Tongue (tissue), 2 donors: ENCODE results near the gene COPS8. TPM values are rescaled to one million over a fixed set of nuclear protein-coding genes. Genes with fewer than 3 reads are reported as not detected.

Source experiments
- DNase-seq: peaks from one replicate; pipeline ENCODE4 v3.0.0-alpha.2; 2015
- total RNA-seq: library from RNA; depleted of rRNA; stranded (reverse); fragments of >200 nt; gene quantifications from one replicate; pipeline ENCODE4 v1.2.3, GENCODE V29; 2014

The COPS8 gene
- total RNA-seq, 1 donor from 2014 or later = 105 TPM

- DNase-seq = no peak
Measured at GRCh38 chr2:237131749-237132533, 46.3 kb downstream of the COPS8 start.

GRCh38 chr2:237132799-237133198 lies 47.1 kb downstream of the COPS8 start:
- no peak for DNase-seq

DNA sequence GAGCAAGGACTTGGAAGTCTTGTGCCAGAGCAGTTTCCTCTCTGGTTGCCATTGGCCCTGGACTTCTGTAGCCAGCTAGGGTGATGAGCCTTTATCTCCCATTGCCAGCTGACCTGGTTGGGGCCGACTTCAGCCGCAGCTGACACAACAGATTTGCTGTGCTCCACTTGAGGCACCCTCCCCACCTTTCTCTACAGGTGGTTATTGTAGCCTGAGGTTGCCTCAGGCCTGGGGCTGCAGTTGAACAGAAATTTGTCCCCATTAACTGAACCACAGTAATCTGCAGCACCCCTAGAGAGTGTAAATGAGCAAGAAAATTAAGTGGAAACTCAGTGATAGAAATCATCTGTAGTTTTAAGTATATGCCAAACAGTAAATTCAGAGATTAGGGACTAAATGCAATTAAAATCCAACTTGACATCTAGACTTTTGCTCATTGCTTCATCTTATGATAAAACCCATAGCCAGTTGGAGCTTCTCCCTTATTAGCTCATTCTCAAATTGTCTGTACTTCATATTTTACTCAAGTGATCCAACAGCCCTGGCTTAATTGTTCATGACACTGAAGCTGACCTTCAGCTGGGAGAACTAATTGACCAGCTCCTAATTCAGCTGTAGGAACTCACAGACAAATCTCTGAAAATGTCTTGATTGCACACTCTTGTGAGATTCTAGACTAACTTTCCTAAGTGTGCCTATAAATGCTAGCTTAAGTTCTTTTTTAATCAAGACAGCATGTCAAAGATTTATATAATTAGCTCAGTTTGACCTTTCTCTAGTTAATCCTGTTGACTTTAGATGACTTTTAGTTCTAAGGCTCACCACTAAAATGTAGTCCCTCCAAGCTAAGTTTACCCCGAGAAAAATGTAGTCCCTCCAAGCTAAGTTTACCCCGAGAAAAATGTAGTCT lies 48.9 kb downstream of the COPS8 start:
- peak; percentile 6 for DNase-seq

DNA sequence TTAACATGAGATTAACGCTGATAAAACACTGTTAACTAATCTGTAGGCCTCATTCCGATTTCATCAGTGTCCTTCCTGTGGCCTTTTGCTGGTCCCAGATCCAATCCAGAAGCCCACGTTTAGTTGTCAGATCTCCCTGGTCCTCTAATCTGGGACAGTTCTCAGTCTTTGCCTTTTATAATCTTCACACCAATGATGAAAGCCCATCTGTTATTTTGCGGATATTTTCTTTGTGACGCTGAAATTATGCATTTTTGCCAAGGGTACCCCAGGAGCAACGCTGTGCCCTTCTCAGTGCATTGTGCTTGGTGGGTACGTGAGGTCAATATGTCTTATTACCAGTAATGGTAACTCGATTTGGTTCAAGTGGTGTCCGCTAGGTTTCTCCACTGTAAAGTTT lies 51.1 kb downstream of the COPS8 start:
- DNase-seq = no peak

DNA sequence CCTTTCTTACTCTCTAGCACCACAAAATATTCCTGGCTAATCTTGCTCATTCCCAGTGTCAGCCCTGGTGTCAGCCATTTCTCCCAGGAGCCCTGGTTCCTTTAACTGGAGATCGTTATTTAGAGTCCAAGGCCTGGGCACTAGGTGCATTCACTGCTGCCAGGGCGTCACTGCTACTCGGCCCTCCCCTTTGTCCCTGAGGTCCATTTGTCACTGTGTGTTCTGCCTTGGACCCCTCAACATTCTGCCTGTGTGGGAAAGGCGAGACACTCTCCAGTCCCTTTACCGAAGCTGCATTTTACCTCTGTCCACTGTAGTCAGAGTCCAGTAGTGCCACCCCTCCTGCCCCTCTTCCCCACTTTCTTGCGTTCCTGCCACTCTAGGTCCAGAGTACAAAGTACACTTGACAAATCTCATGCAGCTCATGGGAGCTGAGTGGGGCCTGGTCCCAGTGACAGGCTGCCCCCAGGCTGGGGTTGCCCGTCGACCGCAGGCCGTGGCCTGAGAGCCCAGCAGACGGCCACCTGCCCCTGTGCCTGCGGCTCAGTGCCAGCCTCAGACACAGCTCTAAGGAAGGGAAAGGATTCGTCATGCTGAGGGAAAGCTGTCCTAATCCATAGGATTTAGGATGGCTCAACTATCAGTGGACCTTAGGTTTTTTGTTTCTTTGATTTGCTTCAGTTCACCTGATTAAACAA lies 52.1 kb downstream of the COPS8 start:
- peak; percentile 15 for DNase-seq

GRCh38 chr2:237139123-237139675 lies 53.5 kb downstream of the COPS8 start:
- DNase-seq = no peak

- DNase-seq = no peak
Measured at GRCh38 chr2:237140689-237141285, 55.1 kb downstream of the COPS8 start.

- DNase-seq = no peak
Measured at GRCh38 chr2:237141571-237142051, 55.9 kb downstream of the COPS8 start.

DNA sequence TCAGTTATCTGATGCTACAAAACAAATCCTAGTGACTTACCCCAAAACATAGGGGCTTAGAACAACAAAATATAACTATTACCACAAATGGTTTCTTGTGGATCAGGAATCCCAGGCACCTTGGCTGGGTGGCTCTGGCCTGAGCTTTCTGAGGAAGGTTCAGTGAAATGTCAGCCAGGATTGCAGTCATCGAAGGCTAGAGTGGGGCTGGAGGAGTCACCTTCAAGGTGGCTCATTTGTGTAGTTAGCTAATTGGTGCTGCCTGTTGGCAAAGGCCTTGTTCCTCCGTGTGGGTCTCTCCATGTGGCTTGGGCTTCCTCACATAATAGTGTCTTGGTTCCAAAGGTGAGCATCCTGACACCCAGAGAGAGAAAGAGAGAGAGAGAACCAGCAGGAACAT lies 57.4 kb downstream of the COPS8 start:
- DNase-seq = no peak

GRCh38 chr2:237143676-237144440 lies 58.2 kb downstream of the COPS8 start:
- no peak for DNase-seq

DNA sequence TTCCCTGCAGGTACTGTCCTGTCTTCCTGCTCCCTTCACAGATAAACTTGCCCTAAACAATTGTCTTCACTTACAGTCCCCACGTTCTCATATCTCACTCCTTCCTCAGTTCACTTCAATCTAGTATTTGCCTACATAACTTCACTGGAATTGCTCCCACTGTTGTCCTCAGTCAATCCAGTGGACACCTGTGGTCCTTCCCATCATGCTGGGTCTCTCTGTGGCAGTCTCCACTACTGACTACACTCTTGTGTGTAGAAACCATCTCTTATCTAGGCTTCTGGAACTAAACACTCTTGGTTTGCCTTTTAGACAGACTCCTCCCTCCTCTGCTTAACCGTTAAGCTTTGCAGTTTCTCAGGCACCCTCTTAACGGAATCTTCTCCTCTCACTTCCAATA lies 58.8 kb downstream of the COPS8 start:
- DNase-seq = no peak

- DNase-seq = no peak
Measured at GRCh38 chr2:237147317-237147716, 61.6 kb downstream of the COPS8 start.

DNA sequence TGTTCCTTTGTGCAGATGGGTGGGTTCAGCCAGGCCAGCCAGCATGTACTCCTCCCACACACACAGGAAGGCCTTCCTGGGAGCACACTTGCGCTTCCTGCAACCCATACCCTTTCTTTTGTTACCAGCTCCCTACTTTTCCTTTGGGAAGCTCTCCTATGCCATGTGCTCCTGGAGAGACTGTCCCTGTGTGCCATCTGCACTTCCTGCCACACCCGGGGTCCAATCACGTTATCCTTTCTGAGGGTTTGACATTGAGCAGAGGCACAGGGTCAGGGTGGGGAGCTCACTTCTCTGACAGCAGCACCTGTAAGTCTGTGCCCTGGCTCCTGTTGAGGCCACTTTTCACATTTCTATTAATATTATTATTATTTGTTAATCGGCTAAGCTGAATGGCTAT lies 62.9 kb downstream of the COPS8 start:
- no peak for DNase-seq

DNA sequence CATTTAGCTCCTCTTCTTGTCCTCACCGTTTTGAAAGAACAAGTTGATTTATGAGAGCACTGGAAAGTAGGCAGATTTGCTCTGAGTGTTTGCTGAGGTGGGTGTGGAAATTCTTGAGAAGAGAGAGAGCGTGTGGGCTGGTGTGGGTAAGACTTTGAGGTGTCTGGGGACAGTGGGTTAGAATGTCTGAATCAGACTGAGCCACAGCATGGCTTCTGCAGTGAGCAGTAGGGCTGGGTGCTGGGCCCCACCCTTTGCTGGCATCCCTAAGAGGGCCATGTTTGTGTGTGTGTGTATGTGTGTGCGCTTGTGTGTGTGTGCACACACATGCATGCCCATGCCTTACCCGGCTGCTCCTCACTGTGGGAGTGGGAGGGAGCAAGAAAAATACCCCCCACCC lies 63.7 kb downstream of the COPS8 start:
- DNase-seq = peak; percentile 5
